GM21360 (cell line): ENCODE measurements around the gene VPS9D1.
A peak's percentile ranks its signal among the peaks of the same experiment; 100 is the strongest.
"Not testable (repeated sequence)": the region's sequence is repeated elsewhere in the genome, so short reads cannot be mapped to it uniquely, and the experiment has no call there.

Experiments
- ATAC-seq: cut with Tn5 transposase; IDR thresholded peaks from one replicate; pipeline ENCODE4 v1.9.1; 2021; ENCODE audit warnings: mild to moderate bottlenecking, moderate library complexity; ENCODE audit not compliant: unreplicated experiment

Gene VPS9D1

DNA sequence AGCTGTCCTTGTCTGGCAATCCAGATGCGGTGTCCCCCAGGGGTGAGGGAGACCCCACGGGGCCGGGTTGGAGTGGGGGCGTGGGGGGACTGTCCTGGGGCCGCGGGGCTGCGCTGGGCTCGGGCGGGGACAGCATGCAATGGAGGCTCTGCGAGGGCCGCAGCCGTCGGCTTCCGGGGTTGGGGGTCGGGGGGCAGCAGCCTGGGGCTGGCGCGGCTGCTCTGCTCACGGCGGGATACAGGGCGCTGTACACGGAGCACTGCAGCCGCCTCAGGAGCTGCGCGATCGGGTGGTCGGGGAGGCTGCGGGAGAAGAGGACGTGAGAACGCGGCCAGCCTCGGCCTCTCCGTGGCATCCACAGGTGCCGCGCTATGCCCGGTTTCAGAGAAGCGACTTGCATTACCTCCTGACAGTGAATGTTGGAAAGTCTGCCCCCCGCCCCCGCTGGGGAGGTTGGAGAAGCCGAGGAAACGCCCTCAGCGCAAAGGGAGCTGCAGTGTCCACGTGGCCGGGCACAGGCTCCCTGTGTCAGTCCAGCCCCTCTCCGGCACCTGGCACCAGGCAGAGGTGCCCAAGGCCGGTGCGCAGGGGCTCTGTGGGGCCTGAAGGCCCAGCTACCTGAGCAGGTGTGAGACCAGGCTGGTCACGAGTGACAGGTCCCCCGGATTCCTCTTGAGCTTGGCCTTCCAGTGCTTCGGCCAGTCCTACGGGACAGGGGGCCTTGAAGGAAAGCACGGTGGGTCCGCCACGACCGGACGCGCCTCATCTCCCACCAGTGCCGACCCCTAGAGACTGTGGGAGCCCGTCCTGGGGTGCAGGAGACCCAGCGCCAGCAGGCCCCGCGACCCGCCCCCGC, 9.8 kb downstream of the VPS9D1 start:
- ATAC-seq, result no peak

DNA sequence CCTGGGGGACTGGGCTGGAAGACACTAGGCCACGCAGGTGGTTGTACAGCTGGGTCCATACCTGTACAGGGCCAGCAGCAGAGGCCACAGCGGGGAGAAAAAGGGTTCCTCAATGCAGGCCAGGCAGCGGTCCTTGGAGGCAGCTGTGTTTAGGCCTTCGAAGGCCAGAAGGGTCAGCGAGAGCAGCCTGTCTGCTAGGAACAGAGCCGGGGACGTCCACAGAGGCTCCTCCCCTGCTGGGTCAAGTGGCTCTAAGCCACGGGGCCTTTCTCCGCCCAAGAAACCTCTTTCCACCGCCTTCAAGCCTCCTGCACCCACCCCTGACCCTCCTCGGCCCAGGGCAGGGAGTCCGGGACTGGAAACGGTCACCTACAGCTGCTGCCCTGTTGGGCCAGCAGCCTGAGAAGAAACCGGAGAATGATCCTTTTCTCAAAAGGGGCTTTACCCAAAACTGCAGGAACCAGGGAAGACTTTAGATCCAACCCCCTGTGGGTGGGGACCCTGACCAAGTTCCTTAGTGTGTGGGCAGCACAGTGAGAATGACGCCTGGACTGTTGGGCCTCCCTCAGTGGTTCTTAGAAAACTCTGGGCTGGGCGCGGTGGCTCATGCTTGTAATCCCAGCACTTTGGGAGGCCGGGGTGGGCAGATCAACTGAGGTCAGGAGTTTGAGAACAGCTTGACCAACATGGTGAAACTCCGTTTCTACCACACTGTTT, 10.8 kb downstream of the VPS9D1 start:
- no peak for ATAC-seq

DNA sequence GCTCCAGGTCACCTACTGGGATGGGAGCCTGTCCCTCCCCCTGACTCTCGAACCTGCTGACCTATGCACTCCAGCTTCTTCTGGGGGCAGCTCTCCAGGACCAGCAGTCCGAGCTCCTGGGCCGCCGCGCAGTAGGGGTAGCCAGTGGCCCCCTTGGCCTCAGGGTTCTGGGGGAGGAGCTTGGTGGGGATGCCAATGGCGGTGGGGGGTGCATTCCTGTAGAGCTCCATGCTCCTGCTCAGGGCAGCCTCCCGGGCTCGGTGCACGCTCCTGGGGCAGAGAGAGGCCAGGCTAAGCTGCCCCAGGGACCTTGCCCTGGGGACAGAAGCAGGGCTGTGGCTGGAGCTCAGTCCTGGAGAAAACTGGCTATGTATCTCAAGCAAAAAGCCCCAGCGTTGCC, 11.5 kb downstream of the VPS9D1 start:
- ATAC-seq, result no peak

DNA sequence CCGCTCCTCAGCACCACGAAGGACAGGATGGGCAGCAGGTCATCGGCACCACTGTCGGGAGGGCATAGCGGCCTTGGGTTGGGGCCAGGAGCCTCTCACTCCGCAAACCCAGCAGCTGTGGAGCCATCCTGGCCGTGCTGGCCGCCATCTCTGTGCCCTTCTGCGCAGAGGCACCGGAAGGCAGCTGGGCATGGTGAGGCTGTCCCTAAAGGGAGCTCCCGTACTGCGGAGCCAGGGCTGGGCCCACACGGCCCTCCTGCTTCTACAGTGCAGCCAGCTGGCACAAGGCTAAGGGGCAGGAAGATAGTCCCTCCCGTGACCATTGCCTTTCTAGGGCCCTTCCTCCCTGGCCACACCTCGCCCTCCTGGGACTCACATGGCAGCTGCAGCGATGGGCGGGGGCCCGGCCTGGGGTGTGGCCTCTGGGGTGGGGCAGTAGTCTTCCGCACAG, 12.2 kb downstream of the VPS9D1 start:
- no peak for ATAC-seq

DNA sequence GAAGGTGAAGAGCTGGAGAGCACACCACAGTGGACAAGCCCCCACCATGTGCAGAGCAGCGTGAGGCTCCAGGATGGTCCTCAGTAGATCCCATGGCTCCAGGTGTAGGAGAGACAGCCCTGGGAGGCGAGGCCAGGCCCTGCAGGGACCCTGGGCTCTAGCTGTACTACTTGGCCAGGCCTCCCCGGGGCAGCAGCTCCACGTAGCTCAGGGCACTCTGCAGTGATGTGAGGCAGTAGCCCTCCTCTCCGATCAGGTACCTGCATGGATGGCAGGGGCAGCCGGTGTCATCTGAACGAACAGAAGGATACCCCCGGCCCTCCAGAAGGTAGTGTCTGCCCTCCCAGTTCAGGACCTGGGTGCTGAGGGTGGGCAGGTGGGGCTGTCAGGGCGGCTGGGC, 13.0 kb downstream of the VPS9D1 start:
- no peak for ATAC-seq

DNA sequence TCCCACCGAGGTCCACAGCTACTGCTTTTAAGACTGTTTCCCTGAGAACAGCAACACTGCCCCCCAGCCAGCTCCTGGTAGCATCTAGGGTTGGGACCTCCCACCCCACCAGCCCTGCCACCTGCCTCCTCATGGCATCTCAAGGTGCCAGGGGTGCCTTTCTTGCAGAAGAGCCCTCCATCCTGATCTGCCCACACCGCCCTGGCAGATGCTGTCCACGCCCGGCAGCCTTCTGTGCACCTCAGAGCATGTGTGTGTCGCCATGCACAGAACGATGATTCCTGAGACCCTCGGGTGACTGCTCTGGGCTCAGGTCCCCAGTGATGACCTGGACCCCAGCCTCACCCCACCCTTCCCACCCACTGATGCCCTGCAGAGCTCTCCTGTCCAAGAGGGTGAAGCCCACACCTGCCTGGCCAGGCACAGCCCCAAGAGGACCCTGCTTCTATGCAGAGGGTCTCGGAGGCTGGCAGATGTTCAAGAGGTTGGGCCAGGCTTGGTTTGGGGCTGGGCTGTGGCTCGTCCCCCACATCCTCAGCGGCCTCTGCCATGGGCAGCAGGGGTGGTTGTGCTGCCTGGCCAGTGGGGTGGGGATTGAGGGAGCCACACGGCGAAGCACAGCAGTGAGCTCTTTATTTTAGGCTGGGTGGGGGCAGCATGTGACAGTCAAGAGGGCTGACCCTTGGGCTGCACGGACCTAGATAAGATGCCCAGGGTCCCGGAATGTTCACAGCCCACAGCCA, 14.0 kb downstream of the VPS9D1 start:
- no peak for ATAC-seq

DNA sequence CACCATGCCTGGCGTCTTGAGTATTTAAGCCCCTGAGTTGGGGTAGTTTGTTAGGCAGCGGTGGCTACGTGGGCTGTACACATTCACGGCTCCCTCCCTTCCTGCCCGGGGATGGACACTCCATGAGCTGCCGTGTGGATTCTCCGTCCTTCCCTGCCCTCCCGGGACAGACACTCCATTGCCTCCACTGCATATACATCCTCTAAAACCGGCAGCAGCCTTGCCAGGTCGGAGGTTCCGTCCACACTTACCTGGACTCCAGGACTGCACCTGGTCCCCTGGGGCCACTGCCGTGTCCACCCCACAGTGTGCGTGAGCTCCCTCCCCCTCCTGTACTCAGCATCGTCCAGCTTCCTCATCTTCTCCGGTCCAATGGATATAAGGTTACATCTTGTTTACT, 15.7 kb downstream of the VPS9D1 start:
- no peak for ATAC-seq

DNA sequence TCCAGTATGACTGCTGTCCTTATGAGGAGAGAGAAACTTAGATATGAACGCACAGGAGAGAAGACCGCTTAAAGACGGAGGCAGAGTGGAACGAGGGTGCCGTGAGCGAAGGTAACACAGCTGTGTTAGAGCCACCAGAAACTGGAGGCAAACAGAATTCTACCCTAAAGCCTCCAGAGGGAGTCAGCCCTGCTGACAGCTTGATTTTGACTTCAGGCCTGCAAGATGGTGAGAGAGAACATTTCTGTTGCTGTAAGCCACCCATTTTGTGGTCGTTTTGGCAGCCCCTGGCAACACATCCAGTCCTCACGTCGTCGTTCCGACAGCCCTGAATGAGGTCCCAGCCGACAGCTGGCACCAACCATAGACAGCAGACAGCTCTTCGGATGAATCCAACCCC, 16.4 kb downstream of the VPS9D1 start:
- ATAC-seq, result no peak

DNA sequence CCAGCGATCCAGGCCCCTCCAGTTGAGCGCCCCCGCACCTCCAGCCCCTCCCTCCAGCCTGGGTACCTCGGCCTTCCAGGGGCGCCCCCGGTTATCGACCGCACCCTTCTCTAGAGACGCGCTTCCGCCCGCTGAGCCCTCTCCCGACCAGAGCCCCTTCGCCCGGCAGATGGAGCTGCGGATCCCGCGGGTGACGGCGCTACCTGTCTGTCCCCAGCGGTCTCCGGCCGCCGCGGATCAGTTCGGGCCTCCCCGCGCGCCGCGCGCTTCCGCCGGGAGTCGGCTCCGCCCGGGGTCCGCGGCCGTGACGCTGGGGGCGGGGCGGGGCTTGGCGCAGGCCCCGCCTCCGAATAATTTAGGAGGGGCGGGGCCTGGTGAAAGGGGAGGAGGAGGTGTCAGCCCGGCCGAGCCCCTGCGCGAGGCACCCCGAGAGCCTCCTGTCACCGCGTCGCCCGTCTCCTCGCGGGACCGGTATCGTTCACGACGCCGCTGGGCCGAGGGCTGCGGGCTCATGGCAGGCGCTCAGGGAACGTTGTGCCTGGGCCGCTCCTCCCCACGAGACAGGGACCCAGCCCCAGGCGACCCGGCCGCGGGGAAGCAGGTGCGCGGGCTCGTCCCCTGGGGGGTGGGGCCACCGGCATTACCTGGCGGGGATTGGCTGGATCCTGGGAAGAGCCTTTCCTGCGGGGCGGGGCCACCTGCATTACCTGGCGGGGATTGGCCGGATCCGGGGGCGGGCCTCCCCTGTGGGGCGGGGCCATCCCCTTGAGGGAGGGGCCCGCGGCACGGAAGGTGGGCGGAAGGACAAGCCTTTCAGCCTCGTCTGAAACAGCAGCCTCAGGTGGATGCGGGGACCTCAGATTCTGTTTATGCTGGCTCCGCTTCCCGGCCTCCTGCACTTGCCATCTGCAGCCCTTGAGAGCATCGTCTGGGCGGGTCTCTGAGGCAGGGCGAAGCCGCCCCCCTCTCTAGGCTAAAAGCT, 19.0 kb downstream of the VPS9D1 start, which contains the start of gene SPATA2L:
SPATA2L (minus strand) TSS at position 281 of the 982 bp plus-strand sequence. CDS start 473 bp downstream, outside the sequence.
- peak; percentile 55 for ATAC-seq

DNA sequence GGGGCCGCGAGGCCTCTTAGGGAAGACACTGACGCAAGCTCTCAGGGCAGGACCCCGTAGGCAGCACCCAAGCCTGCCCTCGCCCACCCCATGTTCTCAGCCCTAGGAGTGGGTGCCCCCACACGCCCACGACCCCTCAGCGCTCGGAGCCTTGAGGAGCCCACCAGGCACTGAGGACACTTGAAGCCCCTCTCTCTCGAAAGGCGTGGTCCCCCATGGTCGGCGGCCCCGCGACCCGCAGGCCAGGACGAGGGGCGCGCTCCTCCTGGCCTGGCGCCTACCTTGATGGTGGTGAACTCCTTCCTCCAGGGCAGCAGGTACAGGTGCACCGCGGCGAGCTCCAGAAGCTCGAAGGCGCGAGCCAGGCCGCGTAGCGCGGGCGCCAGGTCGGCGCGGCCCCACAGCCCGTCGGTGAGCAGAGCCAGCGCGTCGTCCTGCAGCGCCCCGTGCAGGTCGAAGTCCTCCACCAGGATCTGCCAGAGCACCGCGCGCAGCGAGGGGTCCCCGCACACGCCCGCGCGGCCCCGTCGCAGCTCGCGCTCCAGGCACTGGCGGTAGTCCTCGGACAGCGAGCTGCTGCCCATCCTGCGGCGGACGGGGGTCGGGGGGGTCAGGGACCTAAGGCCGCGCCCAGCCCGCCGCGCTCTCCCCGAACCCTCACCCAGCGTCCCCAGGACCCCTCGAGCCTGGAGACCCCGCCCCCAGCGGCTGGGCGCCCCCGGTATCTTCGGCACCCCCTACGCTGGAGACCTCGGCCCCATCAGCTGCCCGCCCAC, 19.9 kb downstream of the VPS9D1 start:
- ATAC-seq, result peak; percentile 7

DNA sequence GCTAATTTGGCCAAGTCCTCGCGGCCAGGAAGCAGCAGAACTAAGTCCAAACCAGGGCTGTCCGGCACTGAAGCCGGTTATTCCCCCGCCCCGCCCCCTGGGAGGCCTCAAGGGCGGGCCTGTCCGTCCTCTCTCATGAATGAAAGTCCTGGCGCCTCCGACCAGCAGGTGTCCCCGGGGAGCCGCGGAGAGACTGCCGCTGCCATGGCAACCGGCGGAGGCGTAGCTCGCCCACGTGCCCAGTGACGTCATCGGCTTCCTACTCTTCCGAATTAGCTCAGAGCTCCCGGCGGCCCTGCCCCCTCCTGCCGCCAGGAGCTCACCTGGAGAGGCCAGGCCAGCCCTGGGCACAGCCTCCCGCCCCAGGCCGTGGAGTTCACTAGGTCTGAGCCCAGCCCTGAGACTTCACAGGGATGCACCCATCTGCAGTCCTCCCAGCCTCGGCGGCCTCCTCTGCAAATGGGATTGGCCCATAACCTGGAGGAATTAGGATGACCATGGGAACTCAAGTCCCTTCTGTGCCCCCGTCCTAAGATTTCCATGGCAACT, 20.5 kb downstream of the VPS9D1 start:
- peak; percentile 47 for ATAC-seq

DNA sequence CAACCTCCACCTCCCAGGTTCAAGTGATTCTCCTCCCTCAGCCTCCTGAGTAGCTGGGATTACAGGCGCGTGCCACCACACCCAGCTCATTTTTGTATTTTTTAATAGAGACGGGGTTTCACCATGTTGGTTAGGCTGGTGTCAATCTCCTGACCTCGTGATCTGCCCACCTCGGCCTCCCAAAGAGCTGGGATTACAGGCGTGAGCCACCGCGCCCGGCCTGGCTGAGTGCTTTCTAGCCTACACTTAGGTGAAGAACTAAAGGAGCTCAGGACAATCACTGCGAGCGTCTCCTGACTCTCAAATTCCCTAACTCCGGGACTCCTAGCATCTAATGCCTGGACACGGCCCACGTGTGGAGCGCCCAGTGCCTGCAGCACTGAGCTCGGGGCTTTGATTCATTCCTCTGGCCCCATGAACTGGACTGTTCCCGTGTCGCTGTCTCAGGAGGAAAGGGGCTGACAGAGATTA, 21.0 kb downstream of the VPS9D1 start:
- ATAC-seq, result not testable (repeated sequence)

DNA sequence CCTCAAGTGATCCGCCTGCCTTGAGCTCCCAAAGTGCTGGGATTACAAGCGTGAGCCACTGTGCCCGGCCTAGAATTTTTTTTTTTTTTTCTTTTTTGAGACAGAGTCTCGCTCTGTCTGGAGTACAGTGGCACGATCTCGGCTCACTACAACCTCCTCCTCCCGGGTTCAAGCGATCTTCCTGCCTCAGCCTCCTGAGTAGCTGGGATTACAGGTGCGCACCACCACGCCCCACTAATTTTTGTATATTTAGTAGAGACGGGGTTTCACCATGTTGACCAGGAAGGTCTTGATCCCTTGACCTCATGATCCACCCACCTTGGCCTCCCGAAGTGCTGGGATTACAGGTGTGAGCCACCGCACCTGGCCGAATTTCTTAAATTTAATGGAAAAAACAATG, 22.0 kb downstream of the VPS9D1 start:
- ATAC-seq, result not testable (repeated sequence)

DNA sequence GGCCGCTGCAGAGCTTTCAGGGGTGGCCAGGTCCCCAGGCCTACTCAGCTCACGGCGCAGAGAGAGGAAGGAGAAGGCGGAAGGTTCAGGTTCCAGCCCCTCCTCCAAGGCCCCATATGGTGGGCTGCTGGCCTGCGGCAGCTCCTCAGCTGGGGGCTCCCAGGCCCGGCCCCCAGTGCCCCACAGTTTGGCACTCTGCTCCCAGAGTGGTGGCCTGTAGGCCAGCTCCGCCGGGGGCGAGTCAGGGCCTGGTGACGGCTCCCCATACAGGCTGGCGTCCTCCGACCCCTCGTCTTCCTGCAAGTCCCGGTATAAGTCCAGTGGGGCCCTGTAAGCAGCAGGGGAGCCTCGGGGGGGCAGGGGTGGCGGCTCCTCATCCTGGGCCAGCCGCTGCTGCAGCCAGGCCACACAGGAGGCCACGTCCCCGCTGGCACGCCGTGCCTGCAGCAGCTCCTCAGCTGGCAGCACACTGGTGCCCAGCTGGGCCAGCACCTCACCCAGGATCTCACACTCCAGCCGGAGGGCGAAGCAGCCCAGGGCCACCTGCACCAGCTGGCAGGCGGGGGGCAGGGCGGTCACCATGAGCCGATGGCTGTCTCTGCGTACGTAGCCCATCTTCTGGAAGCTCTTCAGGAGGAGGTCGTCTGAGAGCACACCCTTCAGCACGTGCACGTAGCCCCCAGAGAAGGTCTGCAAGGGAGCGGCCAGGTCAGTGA, 22.9 kb downstream of the VPS9D1 start:
- ATAC-seq, result no peak

DNA sequence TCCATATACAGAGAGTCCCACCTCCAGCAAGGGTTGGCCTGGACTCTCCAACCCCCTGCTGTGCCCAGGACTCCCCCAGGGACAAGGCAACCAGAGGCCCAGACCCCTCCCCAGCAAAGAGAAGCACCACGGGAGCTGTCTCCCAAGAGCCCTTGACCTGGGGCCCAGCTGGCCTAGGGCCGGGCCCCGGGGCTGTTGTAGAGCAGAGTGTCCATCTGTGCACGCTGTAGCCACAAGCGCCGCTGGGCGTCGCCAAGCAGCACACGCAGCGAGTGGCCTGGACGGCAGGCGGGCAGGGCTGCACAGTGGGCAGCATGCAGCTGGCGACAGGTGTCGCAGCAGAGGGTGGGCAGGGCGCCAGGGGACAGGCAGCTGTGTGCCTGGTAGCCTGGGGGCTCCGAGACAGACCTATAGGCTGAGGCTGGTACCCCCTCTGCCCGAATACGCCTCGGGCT, 23.5 kb downstream of the VPS9D1 start:
- no peak for ATAC-seq

DNA sequence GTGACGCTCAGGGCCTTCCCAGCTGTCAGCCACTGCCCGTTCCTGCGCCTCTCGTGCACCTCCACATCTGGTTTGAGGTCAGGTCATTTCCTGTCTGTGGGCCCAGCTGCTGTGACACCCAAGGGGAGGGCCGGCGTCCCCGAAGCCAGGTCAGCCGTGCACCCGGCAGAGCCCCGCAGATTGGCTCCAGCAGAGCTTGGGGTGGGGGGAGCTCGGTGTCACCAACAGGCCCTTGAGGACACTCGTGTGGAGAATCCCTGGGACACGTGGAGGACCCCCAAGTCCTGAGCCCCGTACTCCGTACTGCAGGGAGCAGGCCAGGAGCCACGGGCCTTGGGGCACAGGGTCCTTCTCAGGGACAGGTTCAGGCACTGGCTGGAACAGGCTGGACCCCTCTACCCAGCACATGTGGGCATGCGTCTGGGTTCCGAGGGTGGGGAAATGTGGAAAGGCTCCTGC, 24.0 kb downstream of the VPS9D1 start:
- ATAC-seq, result no peak

DNA sequence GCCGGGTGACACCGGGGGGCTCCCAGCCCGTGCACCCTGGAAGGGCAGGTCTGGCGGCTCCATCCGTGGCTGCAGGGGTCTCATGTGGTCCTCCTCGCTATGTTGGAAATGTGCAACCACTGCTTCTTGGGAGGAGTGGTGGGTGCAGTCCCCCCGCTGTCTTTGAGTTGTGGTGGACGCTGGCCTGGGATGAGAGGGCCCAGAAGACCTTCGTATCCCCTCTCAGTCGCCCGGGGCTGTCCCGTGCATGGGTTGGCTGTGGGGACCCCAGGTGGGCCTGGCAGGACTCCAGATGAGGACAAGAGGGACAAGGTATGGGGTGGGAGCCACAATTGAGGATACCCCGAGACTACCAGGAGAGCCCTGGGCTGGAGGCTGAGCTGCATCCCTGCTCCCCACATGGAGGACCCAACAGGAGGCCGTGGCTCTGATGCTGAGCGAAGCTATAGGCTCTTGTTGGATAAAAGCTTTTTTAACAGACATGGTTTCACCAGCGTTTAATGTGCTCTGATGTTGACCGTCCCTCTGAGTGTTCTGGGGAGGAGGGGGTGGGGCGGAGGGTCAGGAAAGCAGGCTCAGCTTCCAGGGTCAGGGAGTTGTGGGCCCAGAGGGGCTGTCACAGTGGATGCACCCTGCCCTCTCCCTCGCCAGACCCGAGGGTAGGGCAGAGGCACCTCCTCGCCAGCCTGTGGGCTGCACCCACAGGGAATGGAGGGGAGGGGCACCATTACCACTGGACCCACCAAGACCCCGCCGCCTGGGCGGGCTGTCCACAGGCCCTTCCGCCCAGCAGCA, 24.6 kb downstream of the VPS9D1 start:
- no peak for ATAC-seq
